Hematopoietic multipotent progenitor cell (in vitro differentiated cells): ENCODE measurements around the gene MUC4. TPM values are rescaled to one million over a fixed set of nuclear protein-coding genes. Genes with fewer than 3 reads are reported as not detected.
"Not testable (repeated sequence)": the region's sequence is repeated elsewhere in the genome, so short reads cannot be mapped to it uniquely, and the experiment has no call there.

Experiments used
- DNase-seq, 3 donors: peaks; one replicate each; pipeline ENCODE4 v3.0.0-alpha.2; 2011 to 2015; ENCODE audit warnings: low read depth in 2 of 3, low spot score in 2 of 3
- total RNA-seq: library from RNA; depleted of rRNA; stranded (reverse); fragments of >200 nt; gene quantifications from one replicate; pipeline ENCODE4 v1.2.3, GENCODE V29; 2012

The MUC4 gene
- total RNA-seq, 1 donor: under 0.01 TPM

DNA sequence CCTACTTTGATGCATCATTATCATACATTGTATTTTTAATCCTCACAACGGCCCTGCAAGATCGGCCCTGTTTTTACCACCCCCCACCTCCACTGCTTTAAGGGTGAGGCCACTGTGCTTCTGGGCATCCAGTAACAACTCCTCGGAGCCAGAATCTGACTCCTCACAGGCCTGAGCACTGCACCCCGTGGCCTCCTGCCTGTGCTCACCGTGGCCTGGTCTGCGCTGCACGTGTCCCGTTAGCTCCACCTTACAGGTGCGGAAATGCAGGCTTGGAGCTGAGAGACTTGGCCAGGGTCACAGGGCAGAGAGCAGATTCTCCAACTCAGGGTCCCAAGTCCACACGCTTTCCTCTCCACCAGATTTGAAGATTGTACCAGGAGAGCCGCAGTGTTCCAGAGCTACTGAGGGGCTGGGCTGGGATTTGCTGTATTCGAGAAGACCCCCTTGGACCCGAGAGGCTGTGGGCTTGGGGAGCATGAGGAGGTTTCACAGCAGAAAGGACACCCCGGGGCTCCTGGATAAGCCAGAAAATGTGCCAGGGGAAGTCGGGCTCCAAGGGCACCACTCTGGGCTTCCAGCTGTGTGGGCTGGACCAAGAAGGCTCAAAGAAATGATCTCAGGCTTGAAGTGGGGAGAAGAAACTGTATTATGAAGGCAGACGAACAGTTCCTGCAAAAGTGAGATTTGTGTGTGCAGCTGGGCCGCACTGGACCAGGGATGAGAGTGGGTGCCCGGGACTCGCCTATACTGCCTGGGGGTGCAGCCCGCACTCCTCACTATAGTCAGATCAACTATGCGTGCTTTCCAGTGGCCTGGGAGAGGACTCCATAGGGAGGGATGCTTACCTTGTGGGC lies 89.4 kb downstream of the MUC4 start:
- DNase-seq: not testable (repeated sequence)

DNA sequence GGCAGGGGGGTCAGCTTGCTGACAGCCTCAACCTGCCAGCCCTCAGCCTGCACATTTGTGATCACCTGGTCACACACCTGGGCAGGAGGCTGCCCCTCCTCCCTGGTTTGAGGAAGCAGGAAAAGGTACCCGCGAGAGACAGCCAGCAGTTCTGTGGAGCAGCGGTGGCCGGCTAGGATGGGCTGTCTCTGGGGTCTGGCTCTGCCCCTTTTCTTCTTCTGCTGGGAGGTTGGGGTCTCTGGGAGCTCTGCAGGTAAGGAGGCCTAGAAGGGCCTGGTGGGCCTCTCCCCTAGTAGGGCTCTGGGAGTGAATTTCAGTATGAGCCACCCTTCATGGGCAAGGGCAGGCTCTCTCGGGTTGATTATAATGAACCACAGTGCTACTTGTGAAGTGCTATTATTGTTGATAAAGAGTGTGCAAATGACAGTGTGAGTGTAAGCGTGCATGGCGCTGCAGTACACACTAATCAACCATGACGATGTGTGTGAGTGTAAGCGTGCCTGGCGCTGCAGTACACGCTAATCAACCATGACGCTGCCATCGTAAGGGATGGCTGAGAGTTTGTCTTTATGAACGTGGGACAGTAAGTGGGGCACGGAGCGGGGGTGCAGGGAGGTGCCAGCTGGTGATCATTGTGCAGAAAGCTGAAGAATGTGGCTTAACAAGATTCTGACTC lies 90.8 kb downstream of the MUC4 start, which contains the start of gene MUC20:
Gene MUC20, plus strand, starts transcription at position 148 of the 676 bp plus-strand sequence. Its CDS starts 30 bp downstream, at position 178.
- not testable (repeated sequence) for DNase-seq

DNA sequence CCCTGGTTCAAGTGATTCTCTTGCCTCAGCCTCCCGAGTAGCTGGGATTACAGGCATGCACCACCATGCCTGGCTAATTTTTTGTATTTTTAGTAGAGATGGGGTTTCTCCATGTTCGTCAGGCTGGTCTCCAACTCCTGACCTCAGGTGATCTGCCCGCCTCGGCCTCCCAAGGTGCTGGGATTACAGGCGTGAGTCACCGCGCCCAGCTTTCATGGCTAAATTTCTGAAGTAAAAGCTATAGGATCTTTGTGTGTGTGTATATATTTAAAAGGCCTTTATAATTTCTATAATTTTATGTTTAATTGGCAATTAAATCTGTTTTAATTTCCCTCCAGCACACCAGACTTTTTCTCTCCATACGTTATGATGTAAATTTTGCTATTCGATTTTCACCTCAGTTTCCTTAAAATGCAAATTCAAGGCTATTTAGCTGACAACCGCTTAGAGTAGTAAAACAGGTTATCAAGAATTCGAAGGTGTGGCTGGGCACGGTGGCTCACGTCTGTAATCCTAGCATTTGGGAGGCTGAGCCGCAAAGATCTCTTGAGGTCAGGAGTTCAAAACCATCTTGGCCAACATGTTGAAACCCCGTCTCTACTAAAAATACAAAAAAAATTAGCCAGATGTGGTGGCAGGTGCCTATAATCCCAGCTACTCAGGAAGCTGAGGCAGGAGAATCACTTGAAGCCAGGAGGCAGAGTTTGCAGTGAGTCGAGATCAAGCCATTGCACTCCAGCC lies 92.0 kb downstream of the MUC4 start:
- DNase-seq: not testable (repeated sequence)

DNA sequence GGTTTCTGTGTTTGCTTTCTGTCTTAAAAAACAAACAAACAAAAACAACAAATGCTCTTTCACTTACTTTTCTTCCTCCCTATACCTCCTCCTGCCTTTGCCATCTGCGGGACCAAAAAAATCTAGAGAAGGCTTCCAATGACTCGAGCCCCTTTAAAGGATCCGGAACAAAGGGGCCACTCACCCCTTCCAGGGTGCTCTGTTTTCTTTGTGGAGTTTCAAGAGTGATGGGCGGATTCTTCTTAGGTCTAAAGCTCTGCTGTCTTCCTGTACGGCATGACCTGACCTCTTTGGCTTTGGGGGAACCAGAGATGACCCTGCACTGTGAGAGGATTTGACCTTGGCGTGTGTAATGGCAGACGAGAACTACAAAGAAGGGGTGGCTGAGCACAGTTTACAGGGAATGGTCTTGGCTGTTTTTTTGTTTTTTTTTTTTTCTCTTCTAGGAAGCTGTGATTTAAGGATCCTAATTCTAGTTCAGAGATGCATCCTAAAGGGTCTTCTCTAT lies 93.2 kb downstream of the MUC4 start:
- no peak for DNase-seq

DNA sequence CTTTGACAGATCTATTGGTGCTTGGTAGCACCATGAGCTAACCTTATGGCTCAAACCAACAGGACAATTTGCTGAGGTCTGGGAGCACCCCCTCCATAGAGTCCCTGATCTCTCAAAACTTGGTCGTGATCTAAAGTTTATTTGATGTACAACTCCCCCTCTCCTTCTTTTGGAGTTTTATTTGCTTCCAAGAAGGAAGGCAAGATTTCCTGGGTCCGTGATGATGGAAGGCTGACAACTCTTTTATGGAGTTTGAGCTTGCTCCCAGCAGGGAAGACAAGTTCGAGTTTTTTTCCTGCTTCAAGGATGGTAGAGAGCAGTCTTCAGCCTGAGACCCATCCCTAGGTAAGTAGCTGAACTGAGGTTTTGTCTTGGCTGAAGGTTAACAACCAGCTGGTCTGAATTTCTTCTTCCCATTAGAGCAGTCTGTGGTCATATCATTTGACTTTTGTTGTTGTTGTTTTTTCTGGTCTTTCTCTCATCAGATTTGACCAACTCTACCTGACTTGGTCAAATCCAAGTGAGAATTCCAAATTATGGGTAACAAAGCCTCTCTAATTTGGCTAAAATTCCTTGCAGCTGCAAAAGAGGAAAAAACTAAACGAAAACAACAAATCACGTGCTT lies 93.8 kb downstream of the MUC4 start:
- DNase-seq: no peak

DNA sequence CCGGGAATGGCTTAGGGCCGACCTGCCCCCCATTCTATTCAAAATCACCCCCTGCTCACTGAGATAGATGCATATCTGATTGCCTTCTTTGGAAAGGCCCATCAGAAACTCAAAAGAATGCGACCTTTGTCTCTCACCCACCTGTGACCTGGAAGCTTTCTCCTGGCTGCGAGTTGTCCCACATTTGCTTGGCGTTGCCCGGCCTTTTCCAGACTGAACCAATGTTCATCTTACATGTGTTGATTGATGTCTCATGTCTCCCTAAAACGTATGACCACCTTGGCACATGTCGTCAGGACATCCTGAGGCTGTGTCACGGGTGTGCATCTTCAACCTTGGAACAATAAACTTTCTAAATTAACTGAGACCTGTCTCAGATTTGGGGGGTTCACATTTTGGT lies 94.3 kb downstream of the MUC4 start:
- DNase-seq: no peak

DNA sequence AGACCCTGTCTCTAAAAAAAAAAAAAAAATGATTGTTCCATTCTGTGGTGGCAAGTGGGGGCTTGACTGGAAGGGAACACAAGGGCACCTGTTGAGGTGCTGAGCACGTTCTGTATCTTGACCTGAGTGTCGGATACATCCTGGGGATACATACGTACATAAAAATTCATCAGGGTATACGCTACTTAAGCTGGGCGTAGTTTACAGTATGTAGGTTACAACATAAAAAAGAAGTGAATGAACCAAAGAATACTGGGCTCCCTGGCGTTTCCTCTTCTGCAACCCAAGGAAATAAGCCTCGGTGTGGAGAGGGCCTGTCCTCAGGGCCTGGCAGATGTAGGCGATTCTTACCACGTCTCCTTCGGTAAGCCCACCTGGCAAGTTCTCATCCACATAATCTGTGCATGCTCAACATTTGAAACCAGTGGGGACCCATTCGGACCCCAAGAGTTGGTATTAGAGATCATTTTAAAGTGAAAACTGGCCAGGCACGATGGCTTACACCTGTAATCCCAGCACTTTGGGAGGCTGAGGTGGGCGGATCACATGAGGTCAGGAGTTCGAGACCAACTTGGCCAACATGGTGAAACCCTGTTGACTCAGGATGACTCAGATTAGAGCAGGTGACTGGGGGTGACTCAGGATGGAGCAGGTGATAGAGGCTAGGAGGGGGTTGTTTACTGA lies 96.0 kb downstream of the MUC4 start:
- DNase-seq: peak in 1 of 3 donors; percentile 18

DNA sequence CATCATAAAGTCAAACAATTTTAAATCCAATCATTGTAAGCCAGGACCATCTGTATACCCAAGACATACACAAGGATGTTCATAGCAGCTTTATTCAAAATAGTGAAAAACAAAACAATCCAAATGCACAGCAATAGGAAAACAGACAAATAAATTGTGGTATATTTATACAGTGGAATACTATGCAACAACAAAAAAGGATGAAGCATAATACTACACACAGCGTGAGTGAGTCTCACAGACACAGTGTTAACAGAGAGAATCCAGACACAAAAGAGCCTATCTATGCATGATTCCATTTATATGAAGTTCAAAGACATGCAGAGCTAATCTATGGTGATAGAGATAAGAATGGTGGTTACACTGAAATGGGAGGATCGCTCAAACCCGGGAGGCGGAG lies 96.6 kb downstream of the MUC4 start:
- no peak for DNase-seq

DNA sequence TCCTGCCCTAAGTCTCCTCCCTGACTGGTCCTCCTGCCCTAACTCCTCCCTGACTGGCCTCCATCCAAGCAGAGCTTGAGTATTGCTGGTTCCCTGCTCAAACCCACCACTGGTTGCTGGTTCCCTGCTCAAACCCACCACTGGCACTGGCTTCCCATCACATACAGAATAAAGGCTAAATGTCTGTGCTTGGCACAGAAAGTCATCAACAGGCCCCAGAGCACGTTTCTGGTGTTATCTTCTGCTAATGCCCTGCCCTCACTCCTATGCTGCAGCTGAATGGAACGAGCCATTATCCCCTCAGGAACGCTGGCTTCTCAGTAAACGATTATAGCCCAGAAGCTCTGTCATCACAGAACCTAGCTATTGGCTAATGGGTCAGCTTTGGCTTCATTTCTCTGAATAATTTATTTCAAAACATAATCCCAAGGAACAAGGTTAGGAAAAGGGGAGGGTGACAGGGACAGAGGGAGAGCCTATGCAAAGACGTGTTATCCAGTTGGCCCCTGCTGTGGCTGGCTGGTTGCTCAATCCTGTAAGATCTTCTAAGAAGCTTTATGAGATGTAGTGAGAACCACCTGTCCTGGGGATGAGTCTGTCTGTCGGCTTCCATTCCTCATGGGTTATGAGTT lies 97.2 kb downstream of the MUC4 start:
- peak in 1 of 3 donors; percentile 28 for DNase-seq

DNA sequence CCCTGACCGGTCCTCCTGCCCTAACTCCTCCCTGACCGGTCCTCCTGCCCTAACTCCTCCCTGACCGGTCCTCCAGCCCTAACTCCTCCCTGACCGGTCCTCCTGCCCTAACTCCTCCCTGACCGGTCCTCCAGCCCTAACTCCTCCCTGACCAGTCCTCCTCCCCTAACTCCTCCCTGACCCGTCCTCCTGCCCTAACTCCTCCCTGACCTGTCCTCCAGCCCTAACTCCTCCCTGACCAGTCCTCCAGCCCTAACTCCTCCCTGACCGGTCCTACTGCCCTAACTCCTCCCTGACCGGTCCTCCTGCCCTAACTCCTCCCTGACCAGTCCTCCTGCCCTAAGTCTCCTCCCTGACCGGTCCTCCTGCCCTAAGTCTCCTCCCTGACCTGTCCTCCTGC lies 98.6 kb downstream of the MUC4 start:
- DNase-seq: not testable (repeated sequence)

DNA sequence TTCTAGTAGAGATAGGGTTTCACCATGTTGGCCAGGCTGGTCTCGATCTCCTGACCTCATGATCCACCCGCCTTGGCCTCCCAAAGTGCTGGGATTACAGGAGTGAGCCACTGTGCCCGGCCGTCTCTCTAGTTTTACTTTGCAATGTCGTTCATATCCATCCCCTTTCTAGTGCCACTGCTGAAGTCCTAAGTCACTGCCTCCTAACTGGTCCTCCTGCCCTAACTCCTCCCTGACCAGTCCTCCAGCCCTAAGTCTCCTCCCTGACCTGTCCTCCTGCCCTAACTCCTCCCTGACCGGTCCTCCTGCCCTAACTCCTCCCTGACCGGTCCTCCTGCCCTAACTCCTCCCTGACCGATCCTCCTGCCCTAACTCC lies 99.2 kb downstream of the MUC4 start:
- peak in 1 of 3 donors; percentile 52 for DNase-seq

DNA sequence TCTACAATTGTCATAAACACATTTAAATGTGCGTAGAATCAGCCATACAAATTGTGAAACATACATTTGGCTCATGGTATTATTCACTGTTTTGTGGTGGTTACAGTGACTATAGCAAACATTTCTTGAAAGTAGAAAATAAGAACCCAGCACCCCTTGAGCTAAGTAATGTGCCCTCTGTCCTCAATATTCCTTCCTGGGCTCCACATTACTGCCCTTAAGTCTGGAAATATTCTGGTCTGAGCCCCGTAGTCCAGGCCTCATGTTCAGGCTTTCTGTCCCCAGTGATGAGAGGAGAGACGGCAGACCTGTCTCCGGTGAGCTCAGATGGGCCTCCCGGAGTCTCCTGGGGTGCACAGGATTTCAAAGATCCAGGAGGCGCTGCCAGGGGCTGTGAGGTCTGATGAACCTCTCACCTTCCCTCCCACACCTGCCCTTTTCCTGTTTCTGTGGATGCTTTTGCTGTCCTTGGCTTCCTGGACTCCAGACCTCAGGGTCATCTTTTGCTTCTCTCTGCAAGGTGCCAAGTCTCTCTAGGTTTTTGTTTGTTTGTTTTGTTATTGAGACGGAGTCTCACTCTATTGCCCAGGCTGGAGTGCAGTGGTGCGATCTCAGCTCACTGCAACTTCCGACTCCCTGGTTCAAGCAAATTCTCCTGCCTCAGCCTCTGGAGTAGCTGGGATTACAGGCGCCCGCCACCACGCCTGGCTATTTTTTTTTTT lies 99.8 kb downstream of the MUC4 start:
- DNase-seq: no peak

DNA sequence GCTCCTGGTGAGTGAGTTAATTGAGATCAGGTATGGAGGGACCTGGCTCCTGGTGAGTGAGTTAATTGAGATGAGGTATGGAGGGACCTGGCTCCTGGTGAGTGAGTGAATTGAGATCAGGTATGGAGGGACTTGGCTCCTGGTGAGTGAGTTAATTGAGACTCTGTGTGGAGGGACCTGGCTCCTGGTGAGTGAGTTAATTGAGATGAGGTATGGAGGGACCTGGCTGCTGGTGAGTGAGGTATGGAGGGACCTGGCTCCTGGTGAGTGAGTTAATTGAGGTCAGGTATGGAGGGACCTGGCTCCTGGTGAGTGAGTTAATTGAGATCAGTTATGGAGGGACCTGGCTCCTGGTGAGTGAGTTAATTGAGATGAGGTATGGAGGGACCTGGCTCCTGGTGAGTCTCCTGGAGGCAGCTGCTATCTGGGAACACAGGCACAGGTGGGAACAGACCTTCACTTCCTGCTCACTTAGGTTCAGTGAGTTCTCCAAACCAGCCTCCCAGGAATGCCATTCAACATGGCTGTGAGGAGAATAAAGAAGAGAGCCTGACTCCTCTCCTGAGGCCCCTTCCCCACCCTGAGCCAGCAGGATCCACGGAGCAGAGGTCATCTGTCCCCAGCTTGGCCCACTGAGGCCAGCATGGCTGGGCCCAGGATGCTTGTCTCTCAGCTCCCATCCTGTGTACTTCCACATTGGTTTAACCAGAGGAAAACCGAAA lies 100.5 kb downstream of the MUC4 start:
- not testable (repeated sequence) for DNase-seq

DNA sequence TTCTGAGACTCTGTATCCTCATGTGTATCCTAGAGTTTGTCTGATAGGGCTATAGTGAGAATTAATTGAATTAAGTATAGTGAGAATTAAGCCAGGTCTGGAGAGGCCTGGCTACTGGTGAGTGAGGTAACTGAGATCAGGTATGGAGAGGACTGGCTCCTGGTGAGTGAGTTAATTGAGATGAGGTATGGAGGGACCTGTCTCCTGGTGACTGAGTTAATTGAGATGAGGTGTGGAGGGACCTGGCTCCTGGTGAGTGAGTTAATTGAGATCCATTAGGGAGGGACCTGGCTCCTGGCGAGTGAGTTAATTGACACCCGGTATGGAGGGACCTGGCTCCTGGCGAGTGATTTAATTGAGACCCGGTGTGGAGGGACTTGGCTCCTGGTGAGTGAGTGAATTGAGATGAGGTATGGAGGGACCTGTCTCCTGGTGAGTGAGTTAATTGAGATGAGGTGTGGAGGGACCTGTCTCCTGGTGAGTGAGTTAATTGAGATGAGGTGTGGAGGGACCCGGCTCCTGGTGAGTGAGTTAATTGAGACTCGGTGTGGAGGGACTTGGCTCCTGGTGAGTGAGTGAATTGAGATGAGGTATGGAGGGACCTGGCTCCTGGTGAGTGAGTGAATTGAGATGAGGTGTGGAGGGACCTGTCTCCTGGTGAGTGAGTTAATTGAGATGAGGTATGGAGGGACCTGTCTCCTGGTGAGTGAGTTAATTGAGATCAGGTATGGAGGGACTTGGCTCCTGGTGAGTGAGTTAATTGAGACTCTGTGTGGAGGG lies 101.4 kb downstream of the MUC4 start:
- not testable (repeated sequence) for DNase-seq

DNA sequence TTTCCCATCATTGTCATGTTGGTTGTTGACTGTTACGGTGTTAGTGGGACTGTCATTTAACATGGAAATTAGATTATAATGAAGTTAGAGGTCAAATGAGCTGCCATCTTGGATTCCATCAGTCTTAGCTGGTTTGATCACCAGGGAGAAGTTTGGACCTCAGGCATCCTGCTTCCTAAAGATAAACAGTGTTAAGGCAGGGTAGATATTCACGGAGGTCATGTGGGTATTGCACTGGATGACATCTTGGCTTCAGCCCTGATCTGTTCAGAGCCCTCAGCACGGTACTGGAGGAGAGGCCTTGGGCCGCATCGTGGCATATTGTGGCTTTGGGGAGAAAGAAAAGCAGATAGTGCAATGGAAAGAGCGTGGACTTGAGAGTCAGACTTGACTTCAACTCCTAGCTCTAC lies 102.0 kb downstream of the MUC4 start:
- no peak for DNase-seq

DNA sequence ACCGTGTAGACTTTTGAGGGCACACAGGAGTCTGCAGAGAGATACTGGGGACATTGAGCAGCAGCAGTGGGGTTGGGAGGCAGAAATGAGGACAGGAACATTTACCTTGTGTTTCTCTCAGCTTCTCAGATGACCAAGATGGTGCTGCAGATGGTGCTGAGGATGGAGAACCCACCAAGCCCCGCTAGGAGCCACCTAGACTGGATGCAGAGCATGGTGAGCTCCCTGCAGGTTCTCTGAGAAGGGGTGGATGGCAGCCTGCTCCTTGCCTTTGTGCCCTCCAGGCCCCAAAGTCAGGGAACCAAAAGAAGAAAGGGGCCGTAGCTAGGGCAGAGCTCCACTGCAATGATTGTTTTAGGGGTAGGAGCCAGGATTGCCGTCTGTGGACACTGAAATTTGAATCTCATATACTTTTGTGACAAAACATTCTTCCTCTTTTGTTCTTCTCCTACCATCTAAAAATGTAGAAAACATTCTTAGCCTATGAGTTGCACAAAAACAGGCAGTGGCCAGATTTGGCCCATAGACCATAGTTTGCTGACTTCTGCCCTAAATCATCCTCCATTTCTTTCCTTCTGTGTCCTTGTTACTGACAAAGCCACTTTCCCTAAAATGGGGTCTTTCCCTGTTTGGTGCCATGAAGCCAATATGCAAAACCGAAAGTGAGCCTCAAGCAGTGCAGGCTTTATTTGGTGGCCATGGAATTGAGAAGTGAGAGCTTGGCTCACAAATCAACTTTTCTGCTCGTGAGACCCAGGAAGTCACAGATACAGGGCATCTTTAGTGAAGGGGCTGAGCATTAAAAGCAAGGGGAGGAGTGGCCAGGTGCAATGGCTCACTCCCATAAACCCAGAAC lies 102.9 kb downstream of the MUC4 start:
- DNase-seq: no peak

DNA sequence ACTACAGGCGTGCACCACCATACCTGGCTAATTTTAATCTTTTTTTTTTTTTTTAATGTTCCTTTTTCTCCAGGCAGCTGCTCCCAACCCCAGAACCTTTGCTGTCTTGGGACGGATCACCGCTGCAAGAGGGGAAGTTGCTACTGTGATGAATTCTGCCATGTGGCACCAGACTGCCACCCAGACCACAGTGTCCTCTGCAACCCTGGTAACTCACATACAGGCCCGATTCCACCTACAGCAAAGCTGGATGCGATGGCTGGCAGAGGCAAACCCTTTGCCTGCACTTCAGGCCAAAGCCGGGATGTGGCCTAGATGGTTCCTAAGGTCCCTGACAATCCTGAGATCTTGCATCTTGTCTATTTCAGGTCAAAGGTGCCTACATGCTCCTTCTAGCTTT lies 103.7 kb downstream of the MUC4 start:
- no peak for DNase-seq
